K562 (cell line): ENCODE results near the gene PKD1. TPM values are rescaled to one million over a fixed set of nuclear protein-coding genes. Genes with fewer than 3 reads are reported as not detected.

ENCODE experiments used
- HMG20A ChIP-seq: fragments of 450-650 bp; formaldehyde crosslinking; conservative IDR thresholded peaks from 2 replicates; pipeline ENCODE4 v1.4.0; 2020; ENCODE audit warnings: mild to moderate bottlenecking, mixed read lengths
- HOXB6 ChIP-seq: fragments of 250-450 bp; sonication (Bioruptor Pico); IDR thresholded peaks from 2 replicates; pipeline ENCODE4 v1.5.1; 2022; ENCODE audit warnings: mild to moderate bottlenecking, borderline replicate concordance
- MCM3 ChIP-seq: fragments of 450-650 bp; IDR thresholded peaks from 2 replicates; pipeline ENCODE4 v1.6.1; 2016
- NFXL1 ChIP-seq: fragments of 450-650 bp; formaldehyde crosslinking; IDR thresholded peaks from 2 replicates; pipeline ENCODE4 v1.4.0; 2021; ENCODE audit warnings: mild to moderate bottlenecking
- SMAD2 ChIP-seq: fragments of 150-350 bp; IDR thresholded peaks from 2 replicates; pipeline ENCODE4 v1.6.1; 2014; ENCODE audit warnings: low read depth, mild to moderate bottlenecking, low read length
- SMARCA5 ChIP-seq: fragments of 450-650 bp; IDR thresholded peaks from 2 replicates; pipeline ENCODE4 v1.6.1; 2016
- SRSF7 ChIP-seq: fragments of 200-400 bp; formaldehyde crosslinking; optimal IDR thresholded peaks from 2 replicates; pipeline ENCODE3; 2017; ENCODE audit warnings: mild to moderate bottlenecking, low read depth, low read length
- ZNF175 ChIP-seq: fragments of 200-800 bp; sonication (Bioruptor generic); IDR thresholded peaks from 2 replicates; pipeline ENCODE4 v1.6.1; 2016; ENCODE audit warnings: low read depth, mild to moderate bottlenecking, missing genetic modification characterization, missing compliant biosample characterization
- ZNF280A ChIP-seq: fragments of 450-650 bp; IDR thresholded peaks from 2 replicates; pipeline ENCODE4 v1.6.1; 2018; ENCODE audit warnings: mild to moderate bottlenecking, low read depth; ENCODE audit not compliant: partially characterized antibody
- ZNF324 ChIP-seq: fragments of 250-450 bp; sonication (Bioruptor Pico); IDR thresholded peaks from 2 replicates; pipeline ENCODE4 v1.4.0; 2020; ENCODE audit warnings: mild to moderate bottlenecking
- polyA plus RNA-seq, 8 experiments: library from polyadenylated mRNA; depleted of rRNA in 4 of 8; stranded (reverse) in 5 of 8; unstranded in 3 of 8; fragments of >200 nt; fragmentation: Nextera tagmentation in 2 of 8; fragmentation: Illumina TruSeq in 1 of 8; extraction: Ambion mirVana in 2 of 8; extraction: Trizol in 1 of 8; gene quantifications; 2 replicates each; pipeline versions ENCODE4 v1.2.1 to v1.2.3, GENCODE V29; 2011 to 2014; ENCODE audit warnings: inconsistent platforms in 1 of 8, missing spikeins in 1 of 8
- total RNA-seq, 7 experiments: library from RNA; depleted of rRNA in 6 of 7; stranded (reverse); fragments of >200 nt in 6 of 7; fragmentation: Illumina TruSeq in 2 of 7; extraction: Trizol in 2 of 7; gene quantifications; 2 replicates each; pipeline versions ENCODE4 v1.2.1 to v1.2.3, GENCODE V29; 2011 to 2021; ENCODE audit warnings: low replicate concordance in 1 of 7
- TF ChIP-seq, protein P1 (sequence below), 2 experiments: fragments of 450-650 bp in 1 of 2; sonication (generic) in 1 of 2; formaldehyde crosslinking in 1 of 2; IDR thresholded peaks; 2 replicates each; pipeline versions ENCODE4 v1.7.1 to v1.9.0; 2016 to 2022; ENCODE audit warnings: inconsistent platforms in 1 of 2, mild to moderate bottlenecking in 1 of 2, missing genetic modification reagents in 1 of 2
- TF ChIP-seq, protein P2 (sequence below): sonication (generic); formaldehyde crosslinking; IDR thresholded peaks from 2 replicates; pipeline ENCODE4 v1.8.0; 2022; ENCODE audit warnings: mild to moderate bottlenecking, low read depth, missing genetic modification reagents

Gene PKD1
- total and polyA plus RNA-seq, 9 of the 15 experiments (the other 6 are each of a cell fraction or from before 2014, with no cell fraction given) = 0.23 to 93.5 (median 12.6) TPM

DNA sequence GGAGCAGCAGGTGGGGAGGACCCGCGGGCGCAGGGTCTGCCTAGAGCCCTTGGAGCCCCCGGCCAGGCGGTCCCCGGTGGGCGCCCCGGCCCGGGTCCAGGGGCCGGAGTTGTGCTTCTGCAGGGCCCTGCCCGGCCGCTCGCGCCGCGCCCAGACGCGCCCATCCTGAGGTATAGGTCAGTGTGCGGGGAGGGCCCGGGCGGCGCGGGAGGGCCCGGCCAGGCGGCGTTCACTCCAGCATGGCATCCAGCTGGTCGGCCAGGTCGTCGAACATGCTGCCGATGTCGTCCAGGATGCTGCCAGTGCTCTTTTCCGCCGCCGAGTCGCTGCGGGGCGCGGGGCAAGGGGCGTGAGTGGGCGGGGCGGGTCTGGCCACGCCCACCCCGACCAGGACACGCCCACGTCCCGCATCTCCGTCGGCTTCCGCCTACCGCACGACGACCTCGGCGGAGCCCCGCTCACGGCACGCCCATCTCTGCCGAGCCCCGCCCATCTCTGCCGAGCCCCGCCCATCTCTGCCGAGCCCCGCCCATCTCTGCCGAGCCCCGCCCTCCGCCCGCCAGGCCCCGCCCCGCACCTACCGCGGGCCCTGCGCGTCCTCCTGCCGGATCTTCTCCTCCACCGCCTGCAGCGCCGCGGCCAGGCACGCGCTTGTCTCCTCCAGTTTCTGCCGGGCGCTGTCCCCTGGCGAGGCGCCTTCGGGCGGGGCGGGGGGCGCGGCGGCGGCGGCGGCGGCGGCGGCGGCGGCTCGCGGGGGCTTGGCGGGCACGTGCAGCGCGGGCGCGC, 42.8 kb upstream of the PKD1 start (continued):
- TF ChIP-seq, protein P1, sequence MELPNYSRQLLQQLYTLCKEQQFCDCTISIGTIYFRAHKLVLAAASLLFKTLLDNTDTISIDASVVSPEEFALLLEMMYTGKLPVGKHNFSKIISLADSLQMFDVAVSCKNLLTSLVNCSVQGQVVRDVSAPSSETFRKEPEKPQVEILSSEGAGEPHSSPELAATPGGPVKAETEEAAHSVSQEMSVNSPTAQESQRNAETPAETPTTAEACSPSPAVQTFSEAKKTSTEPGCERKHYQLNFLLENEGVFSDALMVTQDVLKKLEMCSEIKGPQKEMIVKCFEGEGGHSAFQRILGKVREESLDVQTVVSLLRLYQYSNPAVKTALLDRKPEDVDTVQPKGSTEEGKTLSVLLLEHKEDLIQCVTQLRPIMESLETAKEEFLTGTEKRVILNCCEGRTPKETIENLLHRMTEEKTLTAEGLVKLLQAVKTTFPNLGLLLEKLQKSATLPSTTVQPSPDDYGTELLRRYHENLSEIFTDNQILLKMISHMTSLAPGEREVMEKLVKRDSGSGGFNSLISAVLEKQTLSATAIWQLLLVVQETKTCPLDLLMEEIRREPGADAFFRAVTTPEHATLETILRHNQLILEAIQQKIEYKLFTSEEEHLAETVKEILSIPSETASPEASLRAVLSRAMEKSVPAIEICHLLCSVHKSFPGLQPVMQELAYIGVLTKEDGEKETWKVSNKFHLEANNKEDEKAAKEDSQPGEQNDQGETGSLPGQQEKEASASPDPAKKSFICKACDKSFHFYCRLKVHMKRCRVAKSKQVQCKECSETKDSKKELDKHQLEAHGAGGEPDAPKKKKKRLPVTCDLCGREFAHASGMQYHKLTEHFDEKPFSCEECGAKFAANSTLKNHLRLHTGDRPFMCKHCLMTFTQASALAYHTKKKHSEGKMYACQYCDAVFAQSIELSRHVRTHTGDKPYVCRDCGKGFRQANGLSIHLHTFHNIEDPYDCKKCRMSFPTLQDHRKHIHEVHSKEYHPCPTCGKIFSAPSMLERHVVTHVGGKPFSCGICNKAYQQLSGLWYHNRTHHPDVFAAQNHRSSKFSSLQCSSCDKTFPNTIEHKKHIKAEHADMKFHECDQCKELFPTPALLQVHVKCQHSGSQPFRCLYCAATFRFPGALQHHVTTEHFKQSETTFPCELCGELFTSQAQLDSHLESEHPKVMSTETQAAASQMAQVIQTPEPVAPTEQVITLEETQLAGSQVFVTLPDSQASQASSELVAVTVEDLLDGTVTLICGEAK (IDR thresholded peaks at IDR 0.05) = no peak
- TF ChIP-seq, protein P1 (CRISPR knock-in tag; IDR thresholded peaks at IDR 0.05) = no peak
- TF ChIP-seq SMAD2 = no peak
- TF ChIP-seq, protein P2, sequence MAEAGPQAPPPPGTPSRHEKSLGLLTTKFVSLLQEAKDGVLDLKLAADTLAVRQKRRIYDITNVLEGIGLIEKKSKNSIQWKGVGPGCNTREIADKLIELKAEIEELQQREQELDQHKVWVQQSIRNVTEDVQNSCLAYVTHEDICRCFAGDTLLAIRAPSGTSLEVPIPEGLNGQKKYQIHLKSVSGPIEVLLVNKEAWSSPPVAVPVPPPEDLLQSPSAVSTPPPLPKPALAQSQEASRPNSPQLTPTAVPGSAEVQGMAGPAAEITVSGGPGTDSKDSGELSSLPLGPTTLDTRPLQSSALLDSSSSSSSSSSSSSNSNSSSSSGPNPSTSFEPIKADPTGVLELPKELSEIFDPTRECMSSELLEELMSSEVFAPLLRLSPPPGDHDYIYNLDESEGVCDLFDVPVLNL (CRISPR knock-in tag) = no peak; the same call in 1 of the 2 replicates
- no peak for TF ChIP-seq ZNF280A
- no peak for TF ChIP-seq NFXL1
- TF ChIP-seq MCM3 = no peak
- TF ChIP-seq HMG20A (CRISPR knock-in tag) = no peak
- TF ChIP-seq ZNF324 (CRISPR knock-in tag) = no peak
- no peak for TF ChIP-seq ZNF175 (CRISPR knock-in tag)
- TF ChIP-seq SMARCA5 = no peak
- no peak for TF ChIP-seq SRSF7
- no peak for TF ChIP-seq HOXB6 (CRISPR knock-in tag)
